ENCODE measurements around the gene CFAP99.

DNA sequence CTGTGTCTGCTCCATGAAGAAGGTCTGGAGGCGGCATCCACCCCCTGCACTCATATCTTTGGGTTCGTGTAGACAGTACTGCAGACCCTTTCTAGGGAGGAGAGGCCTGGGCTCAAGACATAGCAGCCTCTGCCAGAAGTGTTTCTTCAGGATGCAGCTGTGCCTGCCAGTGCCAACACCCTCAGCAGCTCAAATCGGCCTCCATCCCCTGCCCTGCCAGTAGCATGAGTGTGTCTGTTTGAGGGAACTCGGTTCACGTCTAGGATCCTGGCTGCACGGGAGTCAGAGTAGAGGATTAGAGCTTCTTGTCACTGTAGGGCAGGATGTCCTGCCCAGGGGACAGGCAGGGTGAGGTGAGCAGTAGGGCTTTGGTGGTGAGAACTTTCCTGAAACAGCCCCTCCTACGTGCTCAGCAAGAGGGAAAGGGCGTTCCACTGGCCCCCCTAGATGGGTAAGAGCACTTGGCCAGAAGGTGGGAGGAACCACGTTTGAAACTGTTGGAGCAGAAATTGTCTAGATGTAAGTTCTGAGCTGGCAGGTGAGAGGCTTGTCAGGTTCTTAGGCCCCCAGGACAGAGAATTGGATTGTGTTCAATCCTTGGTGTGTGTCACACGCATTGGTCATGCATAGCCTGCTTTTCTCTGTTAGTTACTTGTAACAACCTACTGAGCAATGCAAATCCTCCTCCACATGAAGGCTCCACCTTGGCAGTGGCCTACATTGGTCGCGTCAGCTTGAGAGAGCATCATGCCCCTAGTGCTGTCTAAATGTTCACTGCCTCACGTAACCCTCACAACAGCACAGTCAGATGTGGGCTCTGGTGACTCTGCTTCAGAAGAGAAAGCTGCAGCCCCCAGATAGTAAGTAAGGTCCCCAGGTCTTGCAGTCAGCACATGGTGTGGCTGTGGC lies 91.8 kb downstream of the CFAP99 start:
- TF ChIP-seq POLR2A (IDR thresholded peaks at IDR 0.05), result no peak
- TF ChIP-seq, protein P1, sequence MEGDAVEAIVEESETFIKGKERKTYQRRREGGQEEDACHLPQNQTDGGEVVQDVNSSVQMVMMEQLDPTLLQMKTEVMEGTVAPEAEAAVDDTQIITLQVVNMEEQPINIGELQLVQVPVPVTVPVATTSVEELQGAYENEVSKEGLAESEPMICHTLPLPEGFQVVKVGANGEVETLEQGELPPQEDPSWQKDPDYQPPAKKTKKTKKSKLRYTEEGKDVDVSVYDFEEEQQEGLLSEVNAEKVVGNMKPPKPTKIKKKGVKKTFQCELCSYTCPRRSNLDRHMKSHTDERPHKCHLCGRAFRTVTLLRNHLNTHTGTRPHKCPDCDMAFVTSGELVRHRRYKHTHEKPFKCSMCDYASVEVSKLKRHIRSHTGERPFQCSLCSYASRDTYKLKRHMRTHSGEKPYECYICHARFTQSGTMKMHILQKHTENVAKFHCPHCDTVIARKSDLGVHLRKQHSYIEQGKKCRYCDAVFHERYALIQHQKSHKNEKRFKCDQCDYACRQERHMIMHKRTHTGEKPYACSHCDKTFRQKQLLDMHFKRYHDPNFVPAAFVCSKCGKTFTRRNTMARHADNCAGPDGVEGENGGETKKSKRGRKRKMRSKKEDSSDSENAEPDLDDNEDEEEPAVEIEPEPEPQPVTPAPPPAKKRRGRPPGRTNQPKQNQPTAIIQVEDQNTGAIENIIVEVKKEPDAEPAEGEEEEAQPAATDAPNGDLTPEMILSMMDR (IDR thresholded peaks at IDR 0.05), result no peak
- TF ChIP-seq POLR2AphosphoS5 (IDR thresholded peaks at IDR 0.05), result no peak

All from breast epithelium (tissue), 3 donors.